Measurements from ENCODE around the gene IGFLR1. TPM values are rescaled to one million over a fixed set of nuclear protein-coding genes. Genes with fewer than 3 reads are reported as not detected.
A peak's percentile ranks its signal among the peaks of the same experiment; 100 is the strongest.

Gene IGFLR1
- total RNA-seq, 1 donor from 2014 or later = 2.4 TPM

DNA sequence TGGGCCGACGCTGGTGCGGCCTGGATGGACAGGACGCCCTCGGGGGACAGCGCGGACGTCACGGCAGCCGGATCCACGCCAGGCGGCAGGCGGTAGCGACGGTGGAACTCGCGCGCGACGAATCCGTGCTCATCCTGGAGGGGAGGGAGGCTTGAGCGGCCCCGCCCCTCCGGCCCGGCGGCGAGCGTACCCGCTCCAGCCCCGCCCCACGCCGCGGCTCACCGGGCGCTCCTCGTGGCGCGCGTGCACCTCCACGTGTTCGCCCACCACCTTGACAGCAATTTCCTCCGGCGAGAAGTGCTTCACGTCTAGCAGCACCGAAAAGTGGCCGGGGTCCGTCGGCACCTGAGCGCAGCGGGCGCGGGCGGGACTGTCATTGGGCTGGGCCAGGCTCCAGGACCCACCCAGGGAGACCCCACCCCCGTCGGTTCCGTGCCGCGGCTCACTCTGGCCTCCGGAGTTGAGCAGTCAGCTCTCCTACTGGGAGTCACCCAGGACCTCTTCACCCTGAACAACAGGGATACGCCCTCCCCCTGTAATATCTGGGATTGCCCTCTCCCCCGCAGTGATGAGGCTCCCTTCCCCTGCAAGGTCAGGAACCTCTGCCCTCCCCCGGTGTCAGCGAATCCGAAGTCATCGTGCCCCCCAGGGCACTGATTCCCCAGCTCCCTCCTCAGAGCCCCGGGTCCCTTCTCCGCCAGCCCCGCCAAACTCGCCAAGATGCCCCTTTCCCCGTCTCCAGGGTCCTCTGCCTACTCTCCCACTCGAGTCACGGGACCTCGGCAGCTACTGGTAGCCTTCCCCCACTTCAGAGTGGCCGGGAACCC is 13.5 kb upstream of the IGFLR1 start:
- Mint-ChIP-seq H3K27me3 (ENCODE audit: low read depth, unreplicated experiment) (peaks cover 2% of the 10 kb centered on the region), H3K27ac (ENCODE audit: unreplicated experiment) (peak overlapping the region; percentile 88), H3K36me3 (ENCODE audit: low read depth, unreplicated experiment) (peaks cover 20% of the 10 kb centered on the region), H3K9me3 (ENCODE audit: unreplicated experiment) (no peaks in the 10 kb centered on the region), H3K4me3 (ENCODE audit: unreplicated experiment) (peak overlapping the region; percentile 74), H3K4me1 (ENCODE audit: low read depth, unreplicated experiment) (peaks cover 16% of the 10 kb centered on the region)
- peak overlapping the region; percentile 99 for H3K27ac ChIP-seq (ENCODE audit: low read depth, low read length)
- H3K4me2 ChIP-seq (ENCODE audit: low read length) = peak overlapping the region; percentile 96
- no peak for DNase-seq (ENCODE audit: low read depth)
- no peaks in the 10 kb centered on the region for H3K9me3 ChIP-seq (ENCODE audit: insufficient read depth, low read depth, low read length)
- H3K4me1 ChIP-seq (ENCODE audit: insufficient read depth, low read length) = peaks cover 35% of the 10 kb centered on the region
- no peak for FAIRE-seq
- peaks cover 16% of the 10 kb centered on the region for H4K20me1 ChIP-seq (ENCODE audit: insufficient read depth, low read length)
- H3K4me3 ChIP-seq (ENCODE audit: insufficient read depth, low read depth, low read length) = peak overlapping the region; percentile 100
- no peak overlapping the region for H2AFZ ChIP-seq (ENCODE audit: low read depth, low read length)
- peaks cover 5% of the 10 kb centered on the region for H3K36me3 ChIP-seq (ENCODE audit: insufficient read depth, low read length)
- H3K27me3 ChIP-seq (ENCODE audit: insufficient read depth, low read length) = no peaks in the 10 kb centered on the region
- peak overlapping the region; percentile 99 for H3K9ac ChIP-seq (ENCODE audit: low read length)
- TF ChIP-seq EZH2 (IDR thresholded peaks at IDR 0.05; ENCODE audit: insufficient read depth, low read length) = no peak
- TF ChIP-seq, protein P1, sequence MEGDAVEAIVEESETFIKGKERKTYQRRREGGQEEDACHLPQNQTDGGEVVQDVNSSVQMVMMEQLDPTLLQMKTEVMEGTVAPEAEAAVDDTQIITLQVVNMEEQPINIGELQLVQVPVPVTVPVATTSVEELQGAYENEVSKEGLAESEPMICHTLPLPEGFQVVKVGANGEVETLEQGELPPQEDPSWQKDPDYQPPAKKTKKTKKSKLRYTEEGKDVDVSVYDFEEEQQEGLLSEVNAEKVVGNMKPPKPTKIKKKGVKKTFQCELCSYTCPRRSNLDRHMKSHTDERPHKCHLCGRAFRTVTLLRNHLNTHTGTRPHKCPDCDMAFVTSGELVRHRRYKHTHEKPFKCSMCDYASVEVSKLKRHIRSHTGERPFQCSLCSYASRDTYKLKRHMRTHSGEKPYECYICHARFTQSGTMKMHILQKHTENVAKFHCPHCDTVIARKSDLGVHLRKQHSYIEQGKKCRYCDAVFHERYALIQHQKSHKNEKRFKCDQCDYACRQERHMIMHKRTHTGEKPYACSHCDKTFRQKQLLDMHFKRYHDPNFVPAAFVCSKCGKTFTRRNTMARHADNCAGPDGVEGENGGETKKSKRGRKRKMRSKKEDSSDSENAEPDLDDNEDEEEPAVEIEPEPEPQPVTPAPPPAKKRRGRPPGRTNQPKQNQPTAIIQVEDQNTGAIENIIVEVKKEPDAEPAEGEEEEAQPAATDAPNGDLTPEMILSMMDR (IDR thresholded peaks at IDR 0.05; ENCODE audit: insufficient read depth, low read depth, low read length) = no peak
- H3K79me2 ChIP-seq (ENCODE audit: insufficient read depth, low read length) = peaks cover 40% of the 10 kb centered on the region

DNA sequence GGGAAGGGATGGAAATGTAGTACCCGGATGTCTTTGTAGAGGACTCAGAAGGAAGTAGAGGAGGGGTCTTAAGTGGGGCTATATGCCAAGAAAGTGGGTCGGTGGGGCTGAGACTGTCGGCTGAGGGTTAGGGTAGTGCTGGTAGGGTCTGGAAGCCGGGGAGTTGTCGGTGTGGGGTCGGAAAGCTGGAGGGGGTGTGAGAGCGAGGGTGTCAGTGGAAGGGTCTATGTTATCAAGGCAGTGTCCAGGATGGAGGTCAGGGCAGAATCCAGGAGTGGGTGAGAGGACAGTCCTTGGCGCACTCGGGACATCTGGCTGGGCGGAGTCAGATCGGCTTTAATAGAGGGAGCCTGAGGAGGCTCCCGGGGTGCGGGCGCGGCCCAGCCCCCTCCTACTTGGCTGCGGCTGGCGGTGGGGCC is 12.9 kb upstream of the IGFLR1 start:
- peaks cover 20% of the 10 kb centered on the region for H4K20me1 ChIP-seq (ENCODE audit: insufficient read depth, low read length)
- Mint-ChIP-seq H3K9me3 (ENCODE audit: unreplicated experiment) (no peaks in the 10 kb centered on the region), H3K27me3 (ENCODE audit: low read depth, unreplicated experiment) (peaks cover 2% of the 10 kb centered on the region), H3K27ac (ENCODE audit: unreplicated experiment) (no peak overlapping the region), H3K4me3 (ENCODE audit: unreplicated experiment) (no peak overlapping the region), H3K36me3 (ENCODE audit: low read depth, unreplicated experiment) (peaks cover 20% of the 10 kb centered on the region), H3K4me1 (ENCODE audit: low read depth, unreplicated experiment) (peaks cover 17% of the 10 kb centered on the region)
- peak overlapping the region; percentile 99 for H3K27ac ChIP-seq (ENCODE audit: low read depth, low read length)
- H3K9ac ChIP-seq (ENCODE audit: low read length) = peak overlapping the region; percentile 99
- H3K4me1 ChIP-seq (ENCODE audit: insufficient read depth, low read length) = peaks cover 35% of the 10 kb centered on the region
- DNase-seq (ENCODE audit: low read depth) (no peak), FAIRE-seq (no peak)
- peaks cover 5% of the 10 kb centered on the region for H3K36me3 ChIP-seq (ENCODE audit: insufficient read depth, low read length)
- no peaks in the 10 kb centered on the region for H3K27me3 ChIP-seq (ENCODE audit: insufficient read depth, low read length)
- H3K4me3 ChIP-seq (ENCODE audit: insufficient read depth, low read depth, low read length) = peak overlapping the region; percentile 5
- H3K4me2 ChIP-seq (ENCODE audit: low read length) = peak overlapping the region; percentile 96
- H3K79me2 ChIP-seq (ENCODE audit: insufficient read depth, low read length) = peaks cover 41% of the 10 kb centered on the region
- TF ChIP-seq, protein P1 (IDR thresholded peaks at IDR 0.05; ENCODE audit: insufficient read depth, low read depth, low read length) = no peak
- no peak for TF ChIP-seq EZH2 (IDR thresholded peaks at IDR 0.05; ENCODE audit: insufficient read depth, low read length)
- H3K9me3 ChIP-seq (ENCODE audit: insufficient read depth, low read depth, low read length) = no peaks in the 10 kb centered on the region
- H2AFZ ChIP-seq (ENCODE audit: low read depth, low read length) = no peak overlapping the region

Data from astrocyte (in vitro differentiated cells and primary cell).